Fibroblast of skin of scalp (primary cell): ENCODE results near the gene CAMTA2.
"Not testable (repeated sequence)": the region's sequence is repeated elsewhere in the genome, so short reads cannot be mapped to it uniquely, and the experiment has no call there.

ENCODE experiments used
- DNase-seq: peaks from one replicate; pipeline ENCODE4 v3.0.0-alpha.2; 2013

The CAMTA2 gene

DNA sequence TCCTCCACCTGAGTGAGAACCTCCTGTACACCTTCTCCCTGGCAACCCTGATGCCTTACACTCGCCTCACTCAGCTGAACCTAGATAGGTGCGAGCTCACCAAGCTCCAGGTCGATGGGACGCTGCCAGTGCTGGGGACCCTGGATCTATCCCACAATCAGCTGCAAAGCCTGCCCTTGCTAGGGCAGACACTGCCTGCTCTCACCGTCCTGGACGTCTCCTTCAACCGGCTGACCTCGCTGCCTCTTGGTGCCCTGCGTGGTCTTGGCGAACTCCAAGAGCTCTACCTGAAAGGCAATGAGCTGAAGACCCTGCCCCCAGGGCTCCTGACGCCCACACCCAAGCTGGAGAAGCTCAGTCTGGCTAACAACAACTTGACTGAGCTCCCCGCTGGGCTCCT lies 54.7 kb downstream of the CAMTA2 start:
- no peak for DNase-seq

- DNase-seq, result no peak
Observed at GRCh38 chr17:4931963-4932362, 55.5 kb downstream of the CAMTA2 start, which contains the start of gene GP1BA. Gene GP1BA (plus strand): TSS chr17:4932277. CDS start chr17:4932605, 328 bp downstream.

DNA sequence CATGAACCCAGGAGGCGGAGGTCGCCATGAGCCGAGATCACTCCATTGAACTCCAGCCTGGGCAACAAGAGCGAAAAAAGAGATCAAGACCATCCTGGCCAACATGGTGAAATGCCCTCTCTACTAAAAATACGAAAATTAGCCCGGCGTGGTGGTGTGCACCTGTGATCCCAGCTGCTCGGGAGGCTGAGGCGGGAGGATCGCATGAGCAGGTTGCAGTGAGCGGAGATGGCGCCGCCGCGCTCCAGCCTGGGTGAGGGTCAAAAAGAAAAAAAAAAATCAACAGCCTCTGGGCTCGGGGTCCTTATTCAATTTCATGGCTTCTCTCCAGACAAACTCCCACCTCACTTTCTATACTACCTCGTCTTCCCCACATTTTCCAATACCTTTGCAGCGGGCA lies 58.6 kb downstream of the CAMTA2 start:
- no peak for DNase-seq

DNA sequence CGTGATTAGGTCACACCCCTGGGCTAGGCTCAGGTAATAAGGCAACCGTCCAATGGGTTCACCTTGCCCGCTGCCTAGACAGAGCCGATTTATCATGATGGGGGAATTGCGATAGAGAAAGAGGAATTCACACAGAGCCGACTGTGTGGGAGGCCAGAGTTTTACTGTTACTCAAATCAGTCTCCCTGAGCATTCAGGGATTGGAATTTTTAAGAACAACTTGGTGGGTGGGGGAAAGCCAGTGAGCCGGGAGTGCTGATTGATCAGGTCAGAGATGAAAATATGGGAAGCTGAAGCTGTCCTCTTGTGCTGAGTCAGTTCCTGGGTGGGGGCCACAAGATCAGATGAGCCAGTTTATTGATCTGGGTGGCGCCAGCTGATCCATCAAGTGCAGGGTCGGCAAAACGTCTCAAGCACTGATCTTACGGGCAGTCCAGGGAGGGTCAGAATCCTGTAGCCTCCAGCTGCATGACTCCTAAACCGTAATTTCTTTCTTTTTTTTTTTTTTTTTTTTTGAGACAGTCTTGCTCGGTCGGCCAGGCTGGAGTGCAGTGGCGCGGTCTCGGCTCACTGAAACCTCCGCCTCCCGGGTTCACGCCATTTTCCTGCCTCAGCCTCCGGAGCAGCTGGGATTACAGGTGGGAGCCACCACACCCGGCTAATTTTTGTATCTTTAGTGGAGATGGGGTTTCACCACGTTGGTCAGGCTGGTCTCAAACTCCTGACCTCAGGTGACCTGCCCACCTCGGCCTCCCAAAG lies 60.7 kb downstream of the CAMTA2 start:
- DNase-seq, result not testable (repeated sequence)

GRCh38 chr17:4921320-4921719 lies 66.2 kb downstream of the CAMTA2 start:
- DNase-seq, result no peak

DNA sequence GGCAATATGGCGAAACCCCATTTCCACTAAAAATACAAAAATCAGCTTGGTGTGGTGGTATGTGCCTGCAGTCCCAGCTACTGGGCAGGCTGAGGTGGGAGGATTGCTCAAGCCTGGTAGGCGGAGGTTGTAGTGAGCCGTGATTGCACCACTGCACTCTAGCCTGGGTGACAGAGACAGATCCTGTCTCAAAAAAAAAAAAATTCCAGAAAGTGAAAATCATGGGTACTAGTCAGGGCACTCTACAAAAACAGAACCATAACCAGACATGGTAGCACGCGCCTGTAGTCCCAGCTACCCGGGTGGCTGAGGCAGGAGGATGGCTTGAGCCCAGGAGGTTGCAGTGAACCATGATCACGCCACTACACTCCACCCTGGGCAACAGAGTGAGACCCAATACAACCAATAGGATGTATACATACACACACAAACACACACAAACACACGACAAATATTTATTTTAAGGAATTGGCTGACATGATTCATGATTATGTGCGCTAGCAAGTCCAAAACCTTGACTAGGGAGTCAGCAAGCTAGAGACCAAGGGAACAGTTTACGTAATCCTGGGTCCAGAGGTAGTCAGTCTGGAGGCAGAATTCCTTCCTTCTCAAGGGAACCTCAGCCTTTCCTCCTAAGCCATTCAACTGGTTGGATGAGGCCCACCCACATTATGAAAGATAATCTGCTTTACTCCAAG lies 67.0 kb downstream of the CAMTA2 start:
- DNase-seq, result no peak

- no peak for DNase-seq
Observed at GRCh38 chr17:4919511-4920047, 67.9 kb downstream of the CAMTA2 start.
